Osteocyte (in vitro differentiated cells): Measurements from ENCODE around the gene CCN2. TPM values are rescaled to one million over a fixed set of nuclear protein-coding genes. Genes with fewer than 3 reads are reported as not detected.

Experiments
- DNase-seq: peaks from one replicate; pipeline ENCODE4 v3.0.0; 2021; ENCODE audit warnings: mixed read lengths; ENCODE audit not compliant: unreplicated experiment; ENCODE audit errors: extremely low spot score
- H3K27ac Mint-ChIP-seq: one replicate; pipeline ENCODE4 v1.8.0; 2021; ENCODE audit warnings: mild to moderate bottlenecking, mixed read lengths; ENCODE audit not compliant: unreplicated experiment
- H3K27me3 Mint-ChIP-seq: one replicate; pipeline ENCODE4 v1.8.0; 2021; ENCODE audit warnings: mixed read lengths; ENCODE audit not compliant: unreplicated experiment
- H3K36me3 Mint-ChIP-seq: one replicate; pipeline ENCODE4 v1.8.0; 2021; ENCODE audit warnings: mixed read lengths; ENCODE audit not compliant: unreplicated experiment
- H3K4me1 Mint-ChIP-seq: one replicate; pipeline ENCODE4 v1.8.0; 2021; ENCODE audit warnings: mixed read lengths; ENCODE audit not compliant: unreplicated experiment
- H3K4me3 Mint-ChIP-seq: one replicate; pipeline ENCODE4 v1.8.0; 2021; ENCODE audit warnings: mild to moderate bottlenecking, moderate library complexity, mixed read lengths; ENCODE audit not compliant: unreplicated experiment
- H3K9me3 Mint-ChIP-seq: one replicate; pipeline ENCODE4 v1.8.0; 2021; ENCODE audit warnings: mixed read lengths; ENCODE audit not compliant: unreplicated experiment
- total RNA-seq: library from RNA; stranded (reverse); gene quantifications from 2 replicates; pipeline ENCODE4 v1.2.1, GENCODE V29; 2021
- TF ChIP-seq, protein P1 (sequence below): fragments of 200-600 bp; sonication (generic); IDR thresholded peaks from 2 replicates; pipeline ENCODE4 v1.5.0; 2021; ENCODE audit warnings: antibody characterized with exemption, mild to moderate bottlenecking, moderate library complexity

Gene CCN2
- total RNA-seq, 1 donor from 2014 or later: 878 TPM

DNA sequence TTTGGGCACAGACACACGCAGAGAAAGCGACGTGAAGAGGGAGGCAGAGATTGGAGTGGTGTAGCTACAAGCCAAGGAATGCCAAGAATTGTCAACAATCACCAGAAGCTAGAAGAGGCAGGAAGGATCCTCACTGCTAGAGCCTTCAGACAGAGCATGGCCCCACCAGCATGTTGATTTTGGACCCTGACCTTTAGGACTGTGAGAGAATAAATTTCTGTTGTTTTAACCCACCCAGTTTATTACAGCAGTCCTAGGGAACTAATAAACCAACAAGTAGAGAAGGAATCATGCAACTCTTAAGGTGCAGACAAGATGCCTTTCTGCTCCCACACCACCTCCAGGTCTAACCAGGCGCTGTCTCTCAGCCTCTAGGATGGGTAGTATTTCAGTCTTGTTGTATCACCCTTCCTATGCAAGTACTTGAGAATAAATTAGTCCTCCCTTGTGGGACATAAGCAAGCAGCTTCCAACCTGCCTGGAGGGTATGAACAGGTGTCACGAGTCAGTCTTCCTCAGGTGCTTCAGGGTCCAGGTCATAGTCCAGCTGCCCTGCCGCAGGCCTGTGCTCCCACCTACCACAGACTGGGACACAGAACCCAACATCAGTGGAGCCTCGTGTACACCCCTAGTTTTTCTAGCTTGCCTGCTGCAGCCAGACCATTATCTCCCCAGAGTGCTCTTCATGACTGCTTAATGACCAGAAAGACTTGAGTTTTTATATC is 46.4 kb upstream of the CCN2 start:
- peaks cover 33% of the 10 kb centered on the region for H3K4me1 Mint-ChIP-seq
- TF ChIP-seq, protein P1, sequence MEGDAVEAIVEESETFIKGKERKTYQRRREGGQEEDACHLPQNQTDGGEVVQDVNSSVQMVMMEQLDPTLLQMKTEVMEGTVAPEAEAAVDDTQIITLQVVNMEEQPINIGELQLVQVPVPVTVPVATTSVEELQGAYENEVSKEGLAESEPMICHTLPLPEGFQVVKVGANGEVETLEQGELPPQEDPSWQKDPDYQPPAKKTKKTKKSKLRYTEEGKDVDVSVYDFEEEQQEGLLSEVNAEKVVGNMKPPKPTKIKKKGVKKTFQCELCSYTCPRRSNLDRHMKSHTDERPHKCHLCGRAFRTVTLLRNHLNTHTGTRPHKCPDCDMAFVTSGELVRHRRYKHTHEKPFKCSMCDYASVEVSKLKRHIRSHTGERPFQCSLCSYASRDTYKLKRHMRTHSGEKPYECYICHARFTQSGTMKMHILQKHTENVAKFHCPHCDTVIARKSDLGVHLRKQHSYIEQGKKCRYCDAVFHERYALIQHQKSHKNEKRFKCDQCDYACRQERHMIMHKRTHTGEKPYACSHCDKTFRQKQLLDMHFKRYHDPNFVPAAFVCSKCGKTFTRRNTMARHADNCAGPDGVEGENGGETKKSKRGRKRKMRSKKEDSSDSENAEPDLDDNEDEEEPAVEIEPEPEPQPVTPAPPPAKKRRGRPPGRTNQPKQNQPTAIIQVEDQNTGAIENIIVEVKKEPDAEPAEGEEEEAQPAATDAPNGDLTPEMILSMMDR: no peak
- DNase-seq: no peak
- no peak overlapping the region for H3K4me3 Mint-ChIP-seq
- H3K27ac Mint-ChIP-seq: no peak overlapping the region
- H3K27me3 Mint-ChIP-seq: no peaks in the 10 kb centered on the region
- no peaks in the 10 kb centered on the region for H3K36me3 Mint-ChIP-seq
- peaks cover 10% of the 10 kb centered on the region for H3K9me3 Mint-ChIP-seq

DNA sequence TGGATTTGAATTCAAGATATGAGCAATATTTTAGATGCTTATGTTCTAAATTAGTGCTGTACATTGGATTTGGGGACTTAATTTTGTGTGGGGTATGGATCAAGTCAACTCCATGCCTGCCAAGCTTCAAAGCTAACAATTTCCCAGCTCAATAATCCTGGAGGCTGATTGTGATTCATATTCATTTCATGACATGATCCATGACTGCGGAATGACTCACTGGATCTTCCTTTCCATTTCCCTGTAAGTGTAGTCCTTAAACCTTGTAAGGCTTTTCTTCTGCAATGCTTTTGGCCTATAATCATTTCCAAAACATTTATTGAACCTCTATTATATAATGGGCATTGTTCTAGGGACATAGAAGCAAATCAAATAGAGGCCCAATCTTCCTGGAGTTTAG is 44.7 kb upstream of the CCN2 start:
- TF ChIP-seq, protein P1: no peak
- Mint-ChIP-seq H3K27ac (peak overlapping the region; percentile 62), H3K27me3 (no peaks in the 10 kb centered on the region), H3K9me3 (peaks cover 6% of the 10 kb centered on the region), H3K4me3 (no peak overlapping the region), H3K4me1 (peaks cover 33% of the 10 kb centered on the region), H3K36me3 (no peaks in the 10 kb centered on the region)
- no peak for DNase-seq

DNA sequence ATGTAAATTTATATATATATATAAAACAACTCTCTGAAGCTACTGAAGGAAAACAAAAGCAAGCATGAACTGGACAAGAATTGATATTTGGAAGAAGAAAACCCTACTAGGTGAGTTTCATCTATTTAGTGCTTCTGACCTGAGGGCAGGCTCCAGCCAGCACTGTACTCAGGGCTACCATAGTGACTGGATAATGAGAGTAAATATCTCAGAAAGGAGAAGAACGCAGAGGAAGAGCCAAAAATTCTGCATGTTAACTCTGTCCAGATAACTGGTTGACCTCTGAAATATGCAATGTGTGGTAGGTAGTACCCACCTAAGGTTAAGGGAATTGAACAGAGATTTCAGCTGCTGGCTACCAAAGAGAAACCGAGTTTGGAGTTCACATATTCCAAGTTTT is 41.4 kb upstream of the CCN2 start:
- no peak overlapping the region for H3K4me3 Mint-ChIP-seq
- H3K9me3 Mint-ChIP-seq: peaks cover 6% of the 10 kb centered on the region
- H3K27ac Mint-ChIP-seq: no peak overlapping the region
- H3K4me1 Mint-ChIP-seq: peaks cover 8% of the 10 kb centered on the region
- no peaks in the 10 kb centered on the region for H3K27me3 Mint-ChIP-seq
- TF ChIP-seq, protein P1: no peak
- DNase-seq: no peak
- H3K36me3 Mint-ChIP-seq: no peaks in the 10 kb centered on the region

DNA sequence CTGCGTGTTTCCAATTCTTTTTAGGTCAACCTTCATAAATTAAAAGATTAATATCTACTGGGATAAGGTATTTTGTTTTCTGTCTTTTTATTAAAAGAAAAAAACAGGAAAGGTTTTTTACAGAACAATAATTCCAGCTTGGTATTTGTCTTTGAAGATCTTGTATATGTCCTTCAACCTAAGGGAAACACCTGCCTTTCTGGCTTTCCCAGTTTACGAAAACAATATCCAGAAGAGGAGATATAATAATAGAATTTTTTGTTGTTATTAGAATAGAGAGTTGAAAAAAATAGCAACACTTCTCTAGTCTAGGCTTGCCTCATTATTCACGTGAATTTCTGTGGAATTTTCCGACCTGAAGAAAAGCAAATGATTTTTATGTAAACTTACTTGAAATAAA is 37.9 kb upstream of the CCN2 start:
- H3K4me3 Mint-ChIP-seq: no peak overlapping the region
- no peaks in the 10 kb centered on the region for H3K27me3 Mint-ChIP-seq
- no peak overlapping the region for H3K27ac Mint-ChIP-seq
- H3K36me3 Mint-ChIP-seq: no peaks in the 10 kb centered on the region
- H3K9me3 Mint-ChIP-seq: no peaks in the 10 kb centered on the region
- peaks cover 10% of the 10 kb centered on the region for H3K4me1 Mint-ChIP-seq
- TF ChIP-seq, protein P1: no peak
- DNase-seq: no peak

DNA sequence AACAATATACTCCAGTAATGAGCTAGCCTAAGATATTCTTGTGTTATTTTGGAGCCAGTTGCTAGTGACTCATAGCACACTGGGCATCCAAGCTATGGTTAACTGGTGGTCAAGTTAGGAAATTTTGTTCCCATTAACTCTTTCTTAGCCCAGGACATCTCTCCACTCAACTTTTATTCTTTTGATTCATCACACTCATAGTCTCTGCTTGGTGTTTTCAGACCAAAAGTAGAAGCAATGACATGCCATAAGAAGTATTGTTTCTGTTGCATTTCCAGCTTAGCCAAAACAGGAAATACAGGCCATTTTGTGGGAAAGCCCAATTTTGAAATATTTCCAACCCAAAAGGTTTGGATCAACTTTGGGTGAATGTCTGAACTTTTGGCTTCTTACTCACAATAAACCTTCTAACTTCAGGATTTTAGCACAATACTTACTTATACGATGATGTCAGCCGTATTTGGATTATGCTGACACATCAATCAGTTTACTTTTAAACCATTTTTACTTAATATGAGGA is 31.6 kb upstream of the CCN2 start:
- H3K9me3 Mint-ChIP-seq: no peaks in the 10 kb centered on the region

More for the DNA sequence above, 31.6 kb upstream of the CCN2 start:
- no peaks in the 10 kb centered on the region for H3K27me3 Mint-ChIP-seq
- no peak overlapping the region for H3K4me3 Mint-ChIP-seq
- TF ChIP-seq, protein P1: no peak
- peaks cover 57% of the 10 kb centered on the region for H3K4me1 Mint-ChIP-seq
- no peak for DNase-seq
- H3K27ac Mint-ChIP-seq: no peak overlapping the region
- no peaks in the 10 kb centered on the region for H3K36me3 Mint-ChIP-seq
